Loucy (cell line): ENCODE measurements around the gene SEMA4C.

Experiments
- CTCF ChIP-seq: fragments of 200-600 bp; sonication (generic); conservative IDR thresholded peaks from 2 replicates; pipeline ENCODE4 v1.5.1; 2014; ENCODE audit warnings: mild to moderate bottlenecking, antibody characterized with exemption, low read length
- EZH2phosphoT487 ChIP-seq: fragments of 200-600 bp; IDR thresholded peaks from 2 replicates; pipeline ENCODE4 v1.6.1; 2018; ENCODE audit warnings: antibody characterized with exemption, mild to moderate bottlenecking, moderate library complexity, borderline replicate concordance

GRCh38 chr2:96882230-96882629, 12.3 kb upstream of the SEMA4C start:
- TF ChIP-seq EZH2phosphoT487, result no peak
- TF ChIP-seq CTCF, result no peak
